HG03097 (cell line): Measurements from ENCODE around the gene USP44.
"Not testable (repeated sequence)": the region's sequence is repeated elsewhere in the genome, so short reads cannot be mapped to it uniquely, and the experiment has no call there.

Experiments used
- ATAC-seq: cut with Tn5 transposase; IDR thresholded peaks from one replicate; pipeline ENCODE4 v1.9.1; 2021; ENCODE audit not compliant: unreplicated experiment, low FRiP score

The USP44 gene

DNA sequence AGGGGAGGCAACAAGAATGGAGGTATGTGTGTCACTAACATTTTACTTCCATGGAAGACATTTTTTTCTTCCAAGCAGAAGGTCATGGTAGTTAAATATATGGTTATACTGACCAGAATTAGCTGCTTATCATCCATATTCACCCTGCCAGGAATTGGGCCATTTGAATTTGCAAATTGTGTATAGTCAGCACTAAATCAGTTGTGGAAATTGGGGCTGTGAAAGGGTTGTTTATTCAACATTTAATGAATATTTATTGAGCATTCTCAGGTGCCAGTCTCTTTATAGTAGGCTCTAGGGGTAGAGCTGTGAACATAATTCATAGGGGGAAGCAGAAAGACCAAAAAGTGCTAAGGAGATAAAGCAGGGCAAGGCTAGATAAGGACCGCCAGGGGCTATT, 39.3 kb downstream of the USP44 start:
- ATAC-seq: no peak

DNA sequence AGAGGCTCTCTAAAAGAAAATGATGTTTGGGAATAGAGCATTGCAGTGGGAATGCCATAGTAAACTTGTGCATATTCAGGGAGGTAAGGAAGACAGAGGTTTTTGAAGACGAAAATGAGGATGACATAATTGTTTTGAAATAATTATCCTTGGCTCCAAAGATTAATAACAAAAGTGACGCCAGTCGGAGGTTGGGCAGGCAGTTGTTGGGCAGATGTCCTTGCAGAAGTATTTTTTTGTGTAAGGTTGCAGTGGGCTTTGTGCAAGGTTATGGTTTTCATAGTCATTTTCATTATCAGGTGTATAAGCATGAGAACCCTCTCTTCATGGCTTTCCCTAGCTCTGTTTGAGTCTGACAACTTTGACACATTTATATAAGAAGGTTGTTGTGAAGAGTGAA, 42.0 kb downstream of the USP44 start:
- ATAC-seq: no peak

DNA sequence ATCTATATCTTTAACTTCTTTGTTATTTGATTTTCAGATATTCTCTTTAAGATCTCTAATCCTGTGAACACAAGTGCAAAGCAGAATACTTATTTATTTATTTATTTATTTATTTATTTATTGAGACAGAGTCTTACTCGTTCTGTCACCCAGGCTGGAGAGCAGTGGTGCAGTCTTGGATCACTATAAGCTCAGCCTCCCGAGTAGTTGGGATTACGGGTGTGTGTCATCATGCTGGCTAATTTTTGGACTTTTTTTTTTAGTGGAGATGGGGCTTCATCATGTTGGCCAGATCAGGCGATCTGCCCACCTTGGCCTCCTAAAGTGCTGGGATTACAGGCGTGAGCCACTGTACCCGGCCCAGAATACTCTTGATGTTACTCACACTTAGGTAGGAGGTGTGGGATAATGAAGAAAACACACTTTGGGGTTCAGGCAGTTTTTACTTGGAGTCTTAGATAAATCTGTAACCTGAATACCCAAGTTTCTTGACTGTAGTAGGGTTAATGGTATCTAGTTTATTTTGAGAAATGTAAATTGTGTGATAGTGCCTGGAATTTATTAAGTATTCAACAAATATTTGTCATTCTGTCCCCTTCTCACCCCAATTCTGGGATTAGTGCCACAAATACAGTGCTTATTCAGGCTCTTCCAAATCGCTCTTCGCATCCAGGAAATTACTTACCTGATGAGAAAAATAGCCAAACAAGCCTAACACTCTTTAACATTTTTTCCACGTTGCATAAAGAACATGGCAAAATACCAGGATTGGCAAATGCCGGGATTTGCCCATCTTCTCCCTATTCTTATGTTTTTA, 44.4 kb downstream of the USP44 start:
- no peak for ATAC-seq

DNA sequence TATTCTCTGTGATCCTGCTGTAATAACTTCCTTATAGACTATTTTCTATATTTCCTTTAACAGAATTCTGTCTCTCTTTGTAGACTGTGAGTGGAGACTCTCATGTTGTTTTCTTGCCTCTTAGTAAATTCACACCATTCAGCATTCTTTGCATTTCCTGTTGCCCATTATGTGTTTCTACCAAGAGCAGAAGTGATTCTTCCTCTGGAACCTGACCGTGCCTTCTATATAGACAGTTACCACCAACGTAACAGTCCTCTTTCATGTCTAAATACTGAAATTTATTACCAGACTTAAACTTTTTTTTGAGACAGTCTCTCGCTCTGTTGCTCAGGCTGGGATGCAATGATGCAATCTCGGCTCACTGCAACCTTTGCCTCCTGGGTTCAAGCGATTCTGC, 46.2 kb downstream of the USP44 start:
- no peak for ATAC-seq

- no peak for ATAC-seq
Observed at GRCh38 chr12:95504140-95504539, 47.1 kb downstream of the USP44 start.

DNA sequence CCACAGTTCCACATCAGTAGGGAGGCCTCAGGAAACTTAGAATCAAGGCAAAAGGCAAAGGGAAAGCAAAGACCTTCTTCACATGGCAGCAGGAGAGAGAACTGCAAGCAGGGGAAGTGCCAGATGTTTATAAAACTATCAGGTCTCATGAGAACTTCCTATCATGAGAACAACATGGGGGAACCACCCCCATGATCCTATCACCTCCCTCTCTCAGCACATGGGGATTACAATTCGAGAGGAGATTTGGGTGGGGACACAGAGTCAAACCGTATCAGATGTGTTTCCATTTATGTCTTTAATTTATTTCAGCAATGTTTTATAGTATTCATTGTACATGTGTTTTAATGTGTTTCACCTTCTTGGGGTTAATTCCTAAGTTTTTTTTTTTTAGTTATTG, 51.5 kb downstream of the USP44 start:
- no peak for ATAC-seq

- ATAC-seq: no peak
Observed at GRCh38 chr12:95498968-95499367, 52.3 kb downstream of the USP44 start.

- ATAC-seq: no peak
Observed at GRCh38 chr12:95497031-95497430, 54.2 kb downstream of the USP44 start.

DNA sequence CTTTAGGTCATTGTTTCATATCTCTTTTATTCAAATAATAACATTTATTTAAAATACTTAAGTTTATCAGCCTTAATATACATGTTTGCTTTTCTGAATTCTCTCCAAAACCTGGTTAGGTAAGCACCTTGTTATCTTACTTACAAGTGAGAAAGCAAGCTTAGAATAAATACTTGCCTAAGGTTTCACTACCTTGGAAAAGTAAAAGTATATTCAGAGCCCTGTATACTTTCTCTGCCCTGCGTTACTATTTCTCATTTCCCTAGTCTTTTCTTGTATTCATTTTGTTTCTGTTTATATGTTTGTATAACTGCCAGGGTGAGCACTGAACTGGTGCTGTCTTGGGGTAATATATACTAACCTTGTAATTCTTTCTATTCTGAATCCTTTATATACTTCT, 55.8 kb downstream of the USP44 start:
- no peak for ATAC-seq

GRCh38 chr12:95494888-95495287, 56.4 kb downstream of the USP44 start:
- no peak for ATAC-seq

GRCh38 chr12:95492462-95492861, 58.8 kb downstream of the USP44 start:
- ATAC-seq: no peak

- no peak for ATAC-seq
Observed at GRCh38 chr12:95487024-95487423, 64.3 kb downstream of the USP44 start.

DNA sequence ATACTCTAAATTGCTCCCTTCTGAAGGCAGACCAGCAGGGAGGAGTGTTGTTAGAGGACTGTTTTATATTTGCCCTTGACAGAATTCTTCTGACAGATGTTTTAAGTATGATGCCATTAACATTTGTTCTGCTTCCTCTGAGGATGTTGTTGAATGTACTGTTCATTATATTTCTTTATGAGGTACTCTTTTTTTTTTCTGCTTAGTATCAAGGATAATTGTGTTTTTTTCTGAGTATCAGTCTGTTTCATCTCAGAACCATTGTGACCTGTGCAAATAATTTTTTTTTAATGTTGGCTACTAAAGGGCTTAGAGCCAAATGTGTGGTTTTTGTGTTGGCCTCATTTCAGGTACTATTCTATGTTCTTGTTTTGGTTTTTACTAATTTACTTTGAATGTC, 66.8 kb downstream of the USP44 start:
- ATAC-seq: no peak

DNA sequence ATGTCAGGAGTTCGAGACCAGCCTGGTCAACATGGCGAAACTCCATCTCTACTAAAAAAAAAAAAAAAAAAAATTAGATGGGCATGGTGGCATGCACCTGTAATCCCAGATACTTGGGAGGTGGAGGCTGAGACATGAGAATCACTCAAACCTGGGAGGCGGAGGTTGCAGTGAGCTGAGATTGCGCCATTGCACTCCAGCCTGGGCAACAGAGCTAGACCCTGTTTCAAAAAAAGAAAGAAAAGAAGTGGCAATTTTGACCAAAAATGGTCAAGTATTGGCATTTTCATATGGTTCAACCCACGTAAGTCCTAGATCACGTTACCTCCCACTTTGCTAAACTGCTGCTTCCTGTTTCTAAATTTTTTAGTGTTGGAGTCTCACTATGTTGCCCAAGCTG, 68.7 kb downstream of the USP44 start:
- not testable (repeated sequence) for ATAC-seq

GRCh38 chr12:95481888-95482287, 69.4 kb downstream of the USP44 start:
- no peak for ATAC-seq

GRCh38 chr12:95481072-95481471, 70.2 kb downstream of the USP44 start:
- ATAC-seq: no peak

DNA sequence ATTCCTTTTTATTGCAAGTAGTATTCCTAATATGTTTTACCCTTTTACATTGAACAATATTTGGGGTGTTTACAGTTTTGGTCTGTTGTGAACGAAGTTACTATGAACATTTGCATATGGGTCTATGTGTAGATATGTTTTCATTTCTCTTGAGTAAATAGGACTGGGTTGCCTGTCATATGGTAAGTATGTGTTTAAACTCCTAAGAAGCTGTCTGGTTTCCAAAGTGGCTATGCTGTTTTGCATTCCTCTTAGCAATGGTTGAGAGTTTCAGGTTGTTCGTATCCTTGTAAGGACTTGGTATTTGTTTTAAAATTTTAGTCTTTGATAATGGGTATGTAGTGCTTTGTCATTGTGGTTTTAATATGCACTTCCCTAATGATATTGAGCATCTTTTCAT, 71.0 kb downstream of the USP44 start:
- no peak for ATAC-seq

DNA sequence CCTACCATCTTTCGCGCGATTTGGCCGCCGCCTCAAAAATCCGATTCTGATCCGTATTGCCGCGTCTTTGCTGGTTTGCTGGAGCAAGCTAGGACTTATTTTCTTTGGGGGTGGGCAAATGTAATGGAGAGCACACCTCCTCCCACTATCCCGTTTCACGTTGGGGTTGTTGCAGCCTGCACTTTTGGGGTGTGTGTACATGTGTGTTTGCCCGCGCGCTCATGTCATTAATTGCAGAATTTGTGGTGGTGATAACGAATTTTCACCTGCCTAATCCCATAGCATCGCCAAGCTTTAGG, 76.7 kb downstream of the USP44 start:
- no peak for ATAC-seq

GRCh38 chr12:95473884-95474659, 77.2 kb downstream of the USP44 start, which contains the start of gene METAP2:
METAP2 (plus strand) TSS chr12:95474152; CDS start chr12:95474180, 28 bp downstream.
- peak; percentile 98 for ATAC-seq

DNA sequence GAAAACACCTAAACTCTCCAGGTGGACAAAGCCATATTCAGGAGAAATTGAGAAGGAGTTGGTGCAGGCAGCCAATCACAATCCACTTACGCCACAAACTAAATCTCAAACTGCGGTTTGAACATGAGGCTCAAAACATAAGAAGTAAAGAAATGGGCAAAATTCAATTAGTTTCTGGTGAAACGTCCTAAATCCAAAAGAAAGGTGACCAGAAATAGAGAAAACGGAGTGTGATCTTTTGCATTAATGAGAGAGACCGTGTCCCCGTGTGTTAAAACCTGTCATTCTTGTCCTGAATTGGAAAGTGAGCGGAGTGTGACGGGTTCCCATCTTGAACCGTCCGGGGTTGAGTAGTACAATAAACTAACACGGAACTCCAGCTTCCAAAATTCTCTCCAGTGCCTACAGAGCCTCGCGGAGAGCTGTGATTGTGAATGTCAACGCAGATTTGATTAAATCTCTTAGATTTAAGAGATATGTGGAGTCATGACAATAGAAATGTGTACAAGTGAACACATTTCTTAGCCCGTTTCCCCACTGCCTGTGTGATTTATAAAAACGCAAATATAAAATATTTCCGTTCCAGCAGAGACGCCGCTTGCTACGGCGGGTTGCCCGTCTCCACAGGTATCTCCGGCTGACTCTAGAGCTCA, 77.9 kb downstream of the USP44 start:
- peak; percentile 22 for ATAC-seq

DNA sequence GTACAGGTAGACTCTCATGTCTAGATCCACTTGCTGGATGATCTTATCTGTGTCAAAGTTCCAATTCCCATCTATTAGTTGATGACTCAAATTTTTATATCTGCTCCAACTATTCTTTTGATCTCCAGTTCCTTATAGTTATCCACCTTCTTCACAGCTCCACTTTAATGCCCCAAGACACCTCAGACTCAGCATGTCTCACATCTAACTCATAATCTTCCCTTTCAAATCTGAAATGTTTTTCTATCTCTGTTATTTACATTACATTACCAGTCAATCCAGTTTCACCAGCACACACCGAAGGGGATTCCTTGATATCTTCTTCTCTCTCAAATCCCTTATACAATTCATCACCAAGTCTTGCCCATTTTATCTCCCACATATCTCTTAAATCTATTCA, 81.0 kb downstream of the USP44 start:
- no peak for ATAC-seq
